GM10847 (cell line): ENCODE data around the gene TLX2.

Source experiments
- POLR2A ChIP-seq: IDR thresholded peaks from 2 replicates; pipeline ENCODE4 v1.6.1; 2011; ENCODE audit not compliant: insufficient read length; ENCODE audit errors: extremely low read depth

TLX2 gene

GRCh38 chr2:74493546-74493945, 20.7 kb upstream of the TLX2 start:
- TF ChIP-seq POLR2A, result no peak

- no peak for TF ChIP-seq POLR2A
These were observed 18.8 kb upstream of the TLX2 start for GRCh38 chr2:74495440-74495839.

GRCh38 chr2:74496997-74497776, 17.1 kb upstream of the TLX2 start:
- no peak for TF ChIP-seq POLR2A

GRCh38 chr2:74497777-74498499, 16.3 kb upstream of the TLX2 start:
- no peak for TF ChIP-seq POLR2A

DNA sequence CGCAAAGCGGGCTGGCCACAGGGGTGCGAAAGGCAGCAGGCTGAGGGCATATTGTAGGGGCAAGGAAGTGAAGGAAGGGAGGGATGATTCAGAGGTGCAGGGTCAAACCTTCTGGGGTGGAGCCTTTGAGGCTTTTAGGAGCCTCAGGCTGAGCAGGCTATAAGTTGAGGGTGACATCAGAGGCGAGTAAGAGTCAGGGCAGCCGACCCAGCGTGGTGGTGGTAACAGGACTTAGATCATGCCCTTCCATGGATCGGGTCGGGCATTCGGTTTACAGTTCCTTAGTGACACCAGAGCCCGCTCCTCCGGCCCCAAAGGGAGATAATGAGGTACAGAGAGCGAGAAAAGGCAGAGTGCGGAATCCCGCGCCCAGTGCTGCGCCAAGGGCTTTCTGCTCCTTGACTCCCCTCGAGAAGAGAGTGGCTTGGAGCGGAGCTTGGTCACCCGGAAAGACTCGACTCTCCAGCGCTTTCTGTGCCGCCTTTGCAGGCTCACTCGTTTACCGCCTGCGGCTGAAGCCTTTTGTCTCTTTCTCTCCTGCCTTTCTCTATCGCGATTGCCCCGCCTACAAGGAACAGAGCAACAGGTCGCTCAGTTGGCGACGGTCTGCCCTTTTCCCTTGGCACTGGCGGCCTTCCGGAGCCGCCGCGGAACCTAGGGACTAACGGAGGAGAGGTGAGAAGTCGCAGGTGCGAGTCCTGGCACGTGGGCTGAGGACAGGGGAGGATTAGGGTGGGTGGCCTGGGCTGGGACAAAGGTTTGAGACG, 15.6 kb upstream of the TLX2 start:
- TF ChIP-seq POLR2A, result no peak

- no peak for TF ChIP-seq POLR2A
These were observed 14.8 kb upstream of the TLX2 start, which contains the start of gene LBX2 for GRCh38 chr2:74499267-74499939. LBX2 (minus strand) TSS chr2:74499603; CDS start chr2:74499537, 66 bp downstream.

- TF ChIP-seq POLR2A, result no peak
These were observed 14.2 kb upstream of the TLX2 start for GRCh38 chr2:74499940-74500577.

GRCh38 chr2:74500578-74500946, 13.7 kb upstream of the TLX2 start:
- TF ChIP-seq POLR2A, result no peak

GRCh38 chr2:74501335-74502071, 12.7 kb upstream of the TLX2 start:
- TF ChIP-seq POLR2A, result no peak

GRCh38 chr2:74502147-74502719, 12.0 kb upstream of the TLX2 start:
- no peak for TF ChIP-seq POLR2A

DNA sequence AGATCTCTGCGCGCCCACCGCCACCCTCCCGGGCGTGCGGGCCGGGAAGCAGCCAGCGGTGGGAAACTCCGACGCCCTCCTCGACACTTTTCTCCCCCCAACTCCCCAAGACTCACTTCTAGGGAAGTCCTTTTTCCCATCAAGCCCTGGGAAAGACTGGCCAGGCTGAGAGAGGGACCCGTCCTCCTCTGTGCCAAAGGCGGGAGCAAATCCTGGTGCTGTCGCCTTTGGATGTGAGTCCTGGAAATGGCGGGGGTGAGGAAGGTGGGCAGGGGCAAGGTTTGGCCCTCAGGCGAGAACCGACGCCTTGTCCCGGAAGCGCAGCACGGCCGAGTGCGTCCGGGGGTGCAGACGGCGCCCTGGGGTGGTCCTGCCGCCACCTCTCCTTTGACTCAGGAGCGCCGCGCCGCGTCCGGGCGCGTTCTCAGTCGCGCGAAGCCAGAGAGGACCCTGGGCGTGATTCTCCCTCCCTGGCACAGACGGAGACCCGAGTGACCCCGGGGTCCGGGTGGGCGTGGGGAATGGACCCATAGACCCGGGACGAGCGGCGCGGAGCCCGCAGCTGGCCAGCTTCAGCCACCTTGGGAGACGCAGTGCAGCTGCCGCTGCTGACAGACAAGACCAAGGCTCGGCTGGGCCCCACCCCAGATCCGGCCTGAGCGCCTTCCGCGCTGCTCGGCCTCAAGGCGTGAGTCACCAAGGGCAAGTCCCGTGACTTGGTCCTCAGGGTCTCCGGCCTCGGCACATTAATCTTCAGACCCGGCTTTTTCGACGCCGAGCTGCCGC, 11.3 kb upstream of the TLX2 start:
- TF ChIP-seq POLR2A, result peak; percentile 42

GRCh38 chr2:74503506-74504475, 10.5 kb upstream of the TLX2 start:
- TF ChIP-seq POLR2A, result no peak
